ENCODE data around the gene EIF3A. TPM values are rescaled to one million over a fixed set of nuclear protein-coding genes. Genes with fewer than 3 reads are reported as not detected.
A peak's percentile ranks its signal among the peaks of the same experiment; 100 is the strongest.

The EIF3A gene
- total RNA-seq, 1 donor from 2014 or later, result 81.6 TPM

GRCh38 chr10:119006451-119007210 lies 74.0 kb downstream of the EIF3A start:
- DNase-seq, result peak; percentile 41

- no peak for DNase-seq
Measured at GRCh38 chr10:119005362-119006043, 75.1 kb downstream of the EIF3A start.

- DNase-seq, result no peak
Measured at GRCh38 chr10:119003572-119004289, 76.9 kb downstream of the EIF3A start.

- DNase-seq, result no peak
Measured at GRCh38 chr10:119001717-119002500, 78.7 kb downstream of the EIF3A start.

GRCh38 chr10:118998183-118998582 lies 82.4 kb downstream of the EIF3A start:
- no peak for DNase-seq

- no peak for DNase-seq
Measured at GRCh38 chr10:118997379-118997778, 83.2 kb downstream of the EIF3A start.

- no peak for DNase-seq
Measured at GRCh38 chr10:118995739-118996138, 84.9 kb downstream of the EIF3A start.

- no peak for DNase-seq
Measured at GRCh38 chr10:118994321-118994720, 86.3 kb downstream of the EIF3A start.

- DNase-seq, result no peak
Measured at GRCh38 chr10:118993214-118993613, 87.4 kb downstream of the EIF3A start.

- DNase-seq, result no peak
Measured at GRCh38 chr10:118992496-118992895, 88.1 kb downstream of the EIF3A start.

- DNase-seq, result no peak
Measured at GRCh38 chr10:118990326-118990725, 90.3 kb downstream of the EIF3A start.

- no peak for DNase-seq
Measured at GRCh38 chr10:118986815-118987790, 93.5 kb downstream of the EIF3A start.

GRCh38 chr10:118985576-118985975 lies 95.0 kb downstream of the EIF3A start:
- DNase-seq, result no peak

Small RNA genes lying within 50 kb of the gene (small RNA-seq; reads per million reads assigned to genes)
- gene AL355598.1, result not detected
- not detected for gene RF00413
- not detected for gene SNORA19

Other genes with a start within 250 kb of the EIF3A start
- 4.8 TPM for gene NANOS1, start 51.1 kb downstream of the EIF3A start, total RNA-seq
- 53.7 TPM for gene DENND10, start 23.3 kb upstream of the EIF3A start, total RNA-seq
- gene SFXN4, start 84.9 kb upstream of the EIF3A start, total RNA-seq, result 22.6 TPM
- 92.8 TPM for gene PRDX3, start 98.0 kb upstream of the EIF3A start, total RNA-seq
- 17.3 TPM for gene GRK5, start 126.8 kb upstream of the EIF3A start, total RNA-seq